ENCODE data around the gene APOC1.
A peak's percentile ranks its signal among the peaks of the same experiment; 100 is the strongest.

Gene APOC1

GRCh38 chr19:44914433-44915206, at the start of gene APOC1:
TSS of gene APOC1 (plus strand) at chr19:44914608. CDS start at chr19:44914892, 284 bp downstream.
- TF ChIP-seq L3MBTL2 (conservative IDR thresholded peaks at IDR 0.05), result peak; percentile 61
- DNase-seq (ENCODE audit: extremely low spot score), result peak; percentile 95
- ChIA-PET CTCF (interaction anchor here (0.8 kb wide), 2 partner anchors 21 to 131 kb away, joined by 3 read pairs; no protein-coding TSS in a partner anchor), POLR2A (interaction anchor here (0.6 to 1.5 kb wide), 7 partner anchors 9 to 238 kb away, joined by 3 to 7 read pairs (median 4); partner anchors contain the start of genes APOE and CLPTM1)

GRCh38 chr19:44865196-44865767, 49.1 kb upstream of the APOC1 start:
- ChIA-PET CTCF (interaction anchor here (1.0 kb wide), 1 partner anchor 21 kb away, joined by 3 read pairs; no protein-coding TSS in a partner anchor), POLR2A (no interaction called here)
- TF ChIP-seq FOXA1 (IDR thresholded peaks at IDR 0.05), result no peak
- TF ChIP-seq CTBP1 (IDR thresholded peaks at IDR 0.05; ENCODE audit: borderline replicate concordance), result no peak
- TF ChIP-seq LEF1 (IDR thresholded peaks at IDR 0.05; ENCODE audit: borderline replicate concordance), result no peak
- no peak for TF ChIP-seq L3MBTL2 (conservative IDR thresholded peaks at IDR 0.05)
- TF ChIP-seq TARDBP (IDR thresholded peaks at IDR 0.05), result no peak
- no peak for TF ChIP-seq BHLHE40 (IDR thresholded peaks at IDR 0.05; ENCODE audit: borderline replicate concordance)
- TF ChIP-seq FOXK2 (IDR thresholded peaks at IDR 0.05), result no peak
- no peak for TF ChIP-seq NFRKB (IDR thresholded peaks at IDR 0.05)
- no peak for TF ChIP-seq SUZ12 (IDR thresholded peaks at IDR 0.05)
- DNase-seq (ENCODE audit: extremely low spot score), result no peak

- CTCF ChIA-PET, result no interaction called here
- no peak for DNase-seq (ENCODE audit: extremely low spot score)
Observed at GRCh38 chr19:44866664-44867063, 47.7 kb upstream of the APOC1 start.

GRCh38 chr19:44867578-44867977, 46.8 kb upstream of the APOC1 start:
- CTCF ChIA-PET, result interaction anchor here (0.6 kb wide), 1 partner anchor 1421 kb away, joined by 3 read pairs; no protein-coding TSS in a partner anchor
- DNase-seq (ENCODE audit: extremely low spot score), result no peak
- no peak for TF ChIP-seq BHLHE40 (IDR thresholded peaks at IDR 0.05; ENCODE audit: borderline replicate concordance)
- TF ChIP-seq LEF1 (IDR thresholded peaks at IDR 0.05; ENCODE audit: borderline replicate concordance), result no peak
- no peak for TF ChIP-seq FOXA1 (IDR thresholded peaks at IDR 0.05)
- TF ChIP-seq ZNF384 (IDR thresholded peaks at IDR 0.05), result no peak
- no peak for TF ChIP-seq NFRKB (IDR thresholded peaks at IDR 0.05)
- no peak for TF ChIP-seq CTBP1 (IDR thresholded peaks at IDR 0.05; ENCODE audit: borderline replicate concordance)
- TF ChIP-seq ARNT (IDR thresholded peaks at IDR 0.05), result no peak
- TF ChIP-seq ELF4 (IDR thresholded peaks at IDR 0.05), result no peak
- no peak for TF ChIP-seq FOXM1 (IDR thresholded peaks at IDR 0.05; ENCODE audit: borderline replicate concordance)
- no peak for TF ChIP-seq L3MBTL2 (conservative IDR thresholded peaks at IDR 0.05)
- no peak for TF ChIP-seq SP1 (IDR thresholded peaks at IDR 0.05)
- POLR2A ChIA-PET, result no interaction called here

More at GRCh38 chr19:44866664-44867063, 47.7 kb upstream of the APOC1 start:
- POLR2A ChIA-PET, result no interaction called here
- TF ChIP-seq LEF1 (IDR thresholded peaks at IDR 0.05; ENCODE audit: borderline replicate concordance), result no peak
- TF ChIP-seq SUZ12 (IDR thresholded peaks at IDR 0.05), result no peak
- TF ChIP-seq FOXK2 (IDR thresholded peaks at IDR 0.05), result no peak
- no peak for TF ChIP-seq L3MBTL2 (conservative IDR thresholded peaks at IDR 0.05)
- TF ChIP-seq HDGF (IDR thresholded peaks at IDR 0.05; ENCODE audit: borderline replicate concordance), result no peak
- TF ChIP-seq FOXM1 (IDR thresholded peaks at IDR 0.05; ENCODE audit: borderline replicate concordance), result no peak
- no peak for TF ChIP-seq ELF4 (IDR thresholded peaks at IDR 0.05)
- TF ChIP-seq BHLHE40 (IDR thresholded peaks at IDR 0.05; ENCODE audit: borderline replicate concordance), result no peak
- no peak for TF ChIP-seq FOXA1 (IDR thresholded peaks at IDR 0.05)
- no peak for TF ChIP-seq NFRKB (IDR thresholded peaks at IDR 0.05)
- no peak for TF ChIP-seq CTBP1 (IDR thresholded peaks at IDR 0.05; ENCODE audit: borderline replicate concordance)
- no peak for TF ChIP-seq ARNT (IDR thresholded peaks at IDR 0.05)
- TF ChIP-seq PKNOX1 (IDR thresholded peaks at IDR 0.05), result no peak
- no peak for TF ChIP-seq SP1 (IDR thresholded peaks at IDR 0.05)
- TF ChIP-seq ZNF384 (IDR thresholded peaks at IDR 0.05), result no peak
- no peak for TF ChIP-seq TARDBP (IDR thresholded peaks at IDR 0.05)

- no peak for DNase-seq (ENCODE audit: extremely low spot score)
- ChIA-PET POLR2A (interaction anchor here (1.0 kb wide), 1 partner anchor 20 kb away, joined by 3 read pairs; no protein-coding TSS in a partner anchor), CTCF (no interaction called here)
- TF ChIP-seq SUZ12 (IDR thresholded peaks at IDR 0.05) (no peak), FOXM1 (IDR thresholded peaks at IDR 0.05; ENCODE audit: borderline replicate concordance) (no peak), NFRKB (IDR thresholded peaks at IDR 0.05) (no peak), FOXA1 (IDR thresholded peaks at IDR 0.05) (no peak), ZNF384 (IDR thresholded peaks at IDR 0.05) (no peak), LEF1 (IDR thresholded peaks at IDR 0.05; ENCODE audit: borderline replicate concordance) (no peak), HDGF (IDR thresholded peaks at IDR 0.05; ENCODE audit: borderline replicate concordance) (no peak), TARDBP (IDR thresholded peaks at IDR 0.05) (no peak), FOXK2 (IDR thresholded peaks at IDR 0.05) (no peak), BHLHE40 (IDR thresholded peaks at IDR 0.05; ENCODE audit: borderline replicate concordance) (no peak)
Observed at GRCh38 chr19:44869733-44870470, 44.5 kb upstream of the APOC1 start.

- ChIA-PET CTCF (no interaction called here), POLR2A (no interaction called here)
- DNase-seq (ENCODE audit: extremely low spot score), result no peak
- TF ChIP-seq ARNT (IDR thresholded peaks at IDR 0.05) (no peak), TARDBP (IDR thresholded peaks at IDR 0.05) (no peak), FOXM1 (IDR thresholded peaks at IDR 0.05; ENCODE audit: borderline replicate concordance) (no peak), CTBP1 (IDR thresholded peaks at IDR 0.05; ENCODE audit: borderline replicate concordance) (no peak), NFRKB (IDR thresholded peaks at IDR 0.05) (no peak), BHLHE40 (IDR thresholded peaks at IDR 0.05; ENCODE audit: borderline replicate concordance) (no peak), SP1 (IDR thresholded peaks at IDR 0.05) (no peak), SUZ12 (IDR thresholded peaks at IDR 0.05) (no peak), L3MBTL2 (conservative IDR thresholded peaks at IDR 0.05) (no peak), LEF1 (IDR thresholded peaks at IDR 0.05; ENCODE audit: borderline replicate concordance) (no peak), PKNOX1 (IDR thresholded peaks at IDR 0.05) (no peak)
Observed at GRCh38 chr19:44871809-44872208, 42.6 kb upstream of the APOC1 start.

Data from HEK293T (cell line).